PC-9 (cell line): ENCODE results near the gene GPR37L1.

ENCODE experiments used
- EZH2 ChIP-seq: fragments of 200-600 bp; sonication (generic); IDR thresholded peaks from 2 replicates; pipeline ENCODE4 v1.8.0; 2017; ENCODE audit warnings: antibody characterized with exemption, low read depth
- TF ChIP-seq, protein P1 (sequence below): fragments of 200-600 bp; sonication (generic); conservative IDR thresholded peaks from 2 replicates; pipeline ENCODE4 v1.6.1; 2017; ENCODE audit warnings: mixed run types, antibody characterized with exemption, mild to moderate bottlenecking, moderate library complexity

DNA sequence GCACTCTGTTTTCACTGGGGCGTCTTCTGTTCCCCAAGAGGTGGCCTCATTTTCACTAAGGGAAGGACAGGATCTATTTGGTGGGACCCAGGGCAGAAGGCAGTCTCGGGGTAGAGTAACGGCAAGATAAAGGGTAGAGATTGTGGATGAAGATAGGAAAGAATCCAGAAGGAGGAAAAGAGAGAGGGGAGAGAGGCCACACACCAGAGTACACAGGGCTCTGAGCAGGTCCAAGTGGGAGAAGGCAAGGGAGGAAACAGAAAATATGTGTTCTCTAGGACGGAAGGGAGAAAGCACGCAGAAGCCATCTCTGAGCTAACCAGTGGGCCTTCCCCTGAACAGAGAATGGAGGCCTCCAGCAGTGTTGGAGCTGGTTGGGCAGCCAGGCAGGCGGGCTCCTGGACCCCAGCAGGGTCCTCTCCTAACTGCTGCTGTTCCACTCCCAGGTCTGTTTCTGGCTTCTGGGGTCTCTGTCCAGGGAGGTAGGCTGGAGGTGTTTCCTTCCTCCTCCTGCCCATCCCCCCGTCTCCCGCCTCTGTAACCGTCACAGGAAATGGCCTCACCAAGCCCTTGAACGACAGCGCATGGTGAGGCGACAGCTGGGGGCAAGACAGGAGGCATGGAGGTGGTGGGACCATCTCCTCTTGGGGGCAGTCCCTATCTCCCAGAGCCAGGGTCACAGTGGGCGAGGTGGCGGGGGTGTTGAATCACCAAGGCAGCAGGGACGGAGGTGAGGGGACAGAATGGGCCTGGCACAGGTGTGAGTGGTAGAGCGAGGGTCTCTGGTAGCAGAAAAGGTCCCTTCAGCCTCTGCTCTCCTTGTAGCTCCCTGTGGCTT lies 37.0 kb downstream of the GPR37L1 start:
- TF ChIP-seq, protein P1, sequence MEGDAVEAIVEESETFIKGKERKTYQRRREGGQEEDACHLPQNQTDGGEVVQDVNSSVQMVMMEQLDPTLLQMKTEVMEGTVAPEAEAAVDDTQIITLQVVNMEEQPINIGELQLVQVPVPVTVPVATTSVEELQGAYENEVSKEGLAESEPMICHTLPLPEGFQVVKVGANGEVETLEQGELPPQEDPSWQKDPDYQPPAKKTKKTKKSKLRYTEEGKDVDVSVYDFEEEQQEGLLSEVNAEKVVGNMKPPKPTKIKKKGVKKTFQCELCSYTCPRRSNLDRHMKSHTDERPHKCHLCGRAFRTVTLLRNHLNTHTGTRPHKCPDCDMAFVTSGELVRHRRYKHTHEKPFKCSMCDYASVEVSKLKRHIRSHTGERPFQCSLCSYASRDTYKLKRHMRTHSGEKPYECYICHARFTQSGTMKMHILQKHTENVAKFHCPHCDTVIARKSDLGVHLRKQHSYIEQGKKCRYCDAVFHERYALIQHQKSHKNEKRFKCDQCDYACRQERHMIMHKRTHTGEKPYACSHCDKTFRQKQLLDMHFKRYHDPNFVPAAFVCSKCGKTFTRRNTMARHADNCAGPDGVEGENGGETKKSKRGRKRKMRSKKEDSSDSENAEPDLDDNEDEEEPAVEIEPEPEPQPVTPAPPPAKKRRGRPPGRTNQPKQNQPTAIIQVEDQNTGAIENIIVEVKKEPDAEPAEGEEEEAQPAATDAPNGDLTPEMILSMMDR = no peak
- TF ChIP-seq EZH2 = no peak
